ENCODE data around the gene CCDC188. TPM values are rescaled to one million over a fixed set of nuclear protein-coding genes. Genes with fewer than 3 reads are reported as not detected.

The CCDC188 gene
- total RNA-seq, 1 experiment from 2014 or later = not detected

GRCh38 chr22:20106205-20106848 lies 44.5 kb downstream of the CCDC188 start:
- no peak overlapping the region for H2BK12ac ChIP-seq (ENCODE audit: insufficient read length, low read depth, low read length)
- Mint-ChIP-seq H3K4me3 (no peak overlapping the region), H3K27ac (no peak overlapping the region), H3K9me3 (no peaks in the 10 kb centered on the region), H3K4me1 (no peaks in the 10 kb centered on the region; a peak in 2 of 4 replicates), H3K27me3 (ENCODE audit: low read depth) (no peaks in the 10 kb centered on the region; the same call in 1 of the 2 replicates), H3K36me3 (ENCODE audit: insufficient read depth in 1 of 3, low read depth in 3 of 3) (peaks cover 30 to 92% (median 81%) of the 10 kb centered on the region in 3 experiments; a peak in 6 of 7 replicates)
- no peak overlapping the region for H4K8ac ChIP-seq (replicated peaks; ENCODE audit: insufficient read length, low read depth, low read length)
- H3K4ac ChIP-seq (ENCODE audit: low read depth, low read length) = no peak overlapping the region
- no peaks in the 10 kb centered on the region for H4K20me1 ChIP-seq (ENCODE audit: control insufficient read depth, insufficient read depth, insufficient read length)
- no peaks in the 10 kb centered on the region for H3K23me2 ChIP-seq (ENCODE audit: insufficient read length, low read depth, low read length, poor library complexity, severe bottlenecking)
- H2AFZ ChIP-seq (ENCODE audit: low read length) = no peak overlapping the region
- H3T11ph ChIP-seq (ENCODE audit: low read length) = no peak overlapping the region
- H3K27me3 ChIP-seq (ENCODE audit: insufficient read depth, low read length) = no peaks in the 10 kb centered on the region; the same call in 1 of the 2 replicates
- WGBS (ENCODE audit: extremely low coverage, insufficient read length, low lambda C conversion rate) = no CpG with 5 or more reads among the region's 20 CpGs
- no peak overlapping the region for H3K4me2 ChIP-seq (ENCODE audit: insufficient read depth, insufficient read length, low read length)
- H2BK5ac ChIP-seq (ENCODE audit: insufficient read length, low read length) = no peak overlapping the region
- H3K79me1 ChIP-seq (ENCODE audit: insufficient read depth, low read depth, low read length, poor library complexity, severe bottlenecking) = no peaks in the 10 kb centered on the region
- no peak overlapping the region for H3K27ac ChIP-seq (ENCODE audit: insufficient read length, low read depth, low read length)
- H3K4me1 ChIP-seq (ENCODE audit: insufficient read depth, low read length) = no peaks in the 10 kb centered on the region
- H4K91ac ChIP-seq (ENCODE audit: insufficient read length, low read depth, low read length) = no peak overlapping the region
- H3K23ac ChIP-seq (ENCODE audit: insufficient read length, low read depth, low read length) = no peak overlapping the region
- TF ChIP-seq CTCF (conservative IDR thresholded peaks at IDR 0.05) = no peak
- H2BK120ac ChIP-seq (ENCODE audit: low read depth, low read length, poor library complexity, severe bottlenecking) = no peak overlapping the region
- H3K9ac ChIP-seq (ENCODE audit: extremely low read depth, insufficient read length, low read length) = no peak overlapping the region
- H3K9me3 ChIP-seq (ENCODE audit: control insufficient read depth, low read depth, low read length) = no peaks in the 10 kb centered on the region
- no peak overlapping the region; the same call in 1 of the 2 replicates for H3K14ac ChIP-seq (ENCODE audit: insufficient read depth, low read length)
- no peak overlapping the region for H2BK20ac ChIP-seq (ENCODE audit: low read depth, low read length, poor library complexity, severe bottlenecking)
- H3K79me2 ChIP-seq (ENCODE audit: insufficient read depth, low read length) = 0 out of 2 replicates have a peak, but pooled peaks cover 2% of the 10 kb centered on the region
- H3K56ac ChIP-seq (ENCODE audit: insufficient read length, low read depth, low read length) = no peak overlapping the region
- no peak for DNase-seq
- H3K18ac ChIP-seq (ENCODE audit: insufficient read length, low read depth, low read length) = no peak overlapping the region
- no peak overlapping the region for H4K5ac ChIP-seq (ENCODE audit: insufficient read length, low read depth, low read length)
- no peak overlapping the region for H2AK5ac ChIP-seq (ENCODE audit: insufficient read length, low read length)
- no peak overlapping the region for H2BK15ac ChIP-seq (ENCODE audit: low read depth, low read length)

All from H9 (cell line).